Heart left ventricle (tissue), 16 donors: ENCODE results near the gene HBEGF. TPM values are rescaled to one million over a fixed set of nuclear protein-coding genes. Genes with fewer than 3 reads are reported as not detected.
A peak's percentile ranks its signal among the peaks of the same experiment; 100 is the strongest.
"Not testable (repeated sequence)": the region's sequence is repeated elsewhere in the genome, so short reads cannot be mapped to it uniquely, and the experiment has no call there.

Experiments
- ATAC-seq, 4 donors: fragments of 200-7000 bp; cut with Tn5 transposase; one replicate each; pipeline ENCODE4 v1.9.1; 2020 to 2022; ENCODE audit warnings: moderate library complexity in 4 of 4, mild to moderate bottlenecking in 3 of 4, moderate number of reproducible peaks in 1 of 4
- DNase-seq, 5 donors: peaks; one replicate each; pipeline ENCODE4 v3.0.0-alpha.2; 2020
- H3K27ac ChIP-seq, 12 donors: fragments of 200-600 bp; sonication (generic) in 4 of 12; one replicate each; pipeline versions ENCODE4 v1.5.0 to v1.8.0; 2016 to 2022; ENCODE audit warnings: mild to moderate bottlenecking in 2 of 12
- H3K27me3 ChIP-seq, 9 donors: fragments of 200-600 bp; sonication (generic) in 2 of 9; one replicate each; pipeline versions ENCODE4 v1.5.1 to v1.8.0; 2016 to 2022; ENCODE audit warnings: mild to moderate bottlenecking in 3 of 9
- H3K36me3 ChIP-seq, 9 donors: fragments of 200-600 bp; sonication (generic) in 2 of 9; one replicate each; pipeline versions ENCODE4 v1.5.0 to v1.8.0; 2018 to 2022; ENCODE audit warnings: mild to moderate bottlenecking in 2 of 9
- H3K4me1 ChIP-seq, 12 donors: fragments of 200-600 bp; sonication (generic) in 4 of 12; one replicate each; pipeline versions ENCODE4 v1.5.0 to v1.8.0; 2016 to 2022; ENCODE audit warnings: mild to moderate bottlenecking in 3 of 12
- H3K4me3 ChIP-seq, 12 donors: fragments of 200-600 bp; sonication (generic) in 4 of 12; one replicate each; pipeline versions ENCODE4 v1.5.0 to v1.8.0; 2017 to 2022; ENCODE audit warnings: mild to moderate bottlenecking in 9 of 12, moderate library complexity in 4 of 12
- H3K9me3 ChIP-seq, 12 donors: fragments of 200-600 bp; sonication (generic) in 4 of 12; one replicate each; pipeline versions ENCODE4 v1.5.0 to v1.8.0; 2016 to 2022; ENCODE audit warnings: mild to moderate bottlenecking in 1 of 12
- CTCF ChIP-seq, 12 donors: fragments of 200-600 bp; sonication (generic) in 4 of 12; IDR thresholded peaks; one replicate each; pipeline versions ENCODE4 v1.5.0 to v1.8.0; 2018 to 2022; ENCODE audit warnings: antibody characterized with exemption in 12 of 12, mild to moderate bottlenecking in 5 of 12
- POLR2A ChIP-seq, 2 donors: fragments of 450-650 bp; IDR thresholded peaks; one replicate each; pipeline ENCODE4 v1.6.1; 2017; ENCODE audit warnings: antibody characterized with exemption in 2 of 2, mild to moderate bottlenecking in 2 of 2, moderate library complexity in 2 of 2
- WGBS, 4 donors: extraction: QIAGEN DNeasy Blood & Tissue Kit in 2 of 4; methylation state at CpG; one replicate each; pipeline versions ENCODE4 v1.1.5 to v1.1.7; 2013 to 2018; 5-methylcytosine and 5-hydroxymethylcytosine counted together
- intact Hi-C, 10 donors: fragments of 100-400 bp; cut with DNase I; formaldehyde crosslinking; loops; one replicate each; pipeline versions ENCODE4 v1.11.1 to v1.14.2; 2022
- polyA plus RNA-seq, 2 donors: library from polyadenylated mRNA; stranded (reverse); fragments of 200-250 nt; gene quantifications; one replicate each; pipeline ENCODE4 v1.2.3, GENCODE V29; 2013
- total RNA-seq, 9 donors: library from RNA; depleted of rRNA in 2 of 9; stranded (reverse); fragments of >200 nt in 2 of 9; fragmentation: NEBNext Ultra II Directional in 3 of 9; extraction: Animal tissue kit (Norgen Biotek cat#: 25700) in 3 of 9; gene quantifications; one replicate each; pipeline versions ENCODE4 v1.1.0 to v1.2.4, GENCODE V29; 2016 to 2023
- donor health status: ischemic (EF 13 %, LVEDD 7.1; RV severe dilation, severe dysfunction).
- donor health status: healthy with polysubstance abuse.
- donor health status: DM: no; HTN: yes; CAD: no.
- donor health status: DM: no; HTN: no; CAD: no.
- donor health status: ischemic (EF 25% LVEDD 6.9; RV normal size, moderate dysfunction).
- donor health status: ischemic (EF 25% LVEDD 5.7; RV mildly dilated, moderate dysfunction).
- donor health status: healthy.
- donor health status: DM: yes; HTN: yes; CAD: no.
- donor health status: ischemic (EF 35%, LVEDD 5.7; RV mildly dilated, moderate dysfunction).
- donor health status: nonischemic (EF 11% LVEDD 7.7; RV severe dilation, severe dysfunction).
- donor health status: DM: yes; HTN: yes; CAD: no.
- donor health status: PGD.
- donor health status: ischemic (EF 29% LVEDD 5.4; RV normal size, mild dysfunction).
- donor health status: nonischemic (EF 23%, LVEDD 6.1; RV moderate dilation, normal function).

HBEGF gene
- total and polyA plus RNA-seq, 11 donors, result 18.2 to 60.1 (median 34.9) TPM

- TF ChIP-seq CTCF (IDR thresholded peaks at IDR 0.05) (peak; percentile 16 to 73 (median 44)), POLR2A (IDR thresholded peaks at IDR 0.05) (no peak)
- Histone ChIP-seq H3K27me3 (no peaks in the 10 kb centered on the region), H3K27ac (peak overlapping the region; percentile 54 to 99 (median 94)), H3K9me3 (no peaks in the 10 kb centered on the region), H3K36me3 (peaks cover 0 to 28% (median 14%) of the 10 kb centered on the region in 9 donors), H3K4me1 (peaks cover 8 to 67% (median 58%) of the 10 kb centered on the region in 12 donors), H3K4me3 (peak overlapping the region; percentile 43 to 99 (median 86))
- 0 to 2% (median 1%) methylated on average over 4 to 35 of the region's 35 CpGs for WGBS, 4 donors
- intact Hi-C loops, result loop anchor here in 9 of 10 donors (1.0 to 10.0 kb wide), 11 partner anchors 44 to 271 kb away; partner anchors contain the start of genes PFDN1 (in 3 of the 9) and CYSTM1 (in 2 of the 9)
- DNase-seq (peak; percentile 74 to 87 (median 80)), ATAC-seq (peak; percentile 22 to 68 (median 62))
Observed at GRCh38 chr5:140345919-140346347, 470 bp downstream of the HBEGF start.

DNA sequence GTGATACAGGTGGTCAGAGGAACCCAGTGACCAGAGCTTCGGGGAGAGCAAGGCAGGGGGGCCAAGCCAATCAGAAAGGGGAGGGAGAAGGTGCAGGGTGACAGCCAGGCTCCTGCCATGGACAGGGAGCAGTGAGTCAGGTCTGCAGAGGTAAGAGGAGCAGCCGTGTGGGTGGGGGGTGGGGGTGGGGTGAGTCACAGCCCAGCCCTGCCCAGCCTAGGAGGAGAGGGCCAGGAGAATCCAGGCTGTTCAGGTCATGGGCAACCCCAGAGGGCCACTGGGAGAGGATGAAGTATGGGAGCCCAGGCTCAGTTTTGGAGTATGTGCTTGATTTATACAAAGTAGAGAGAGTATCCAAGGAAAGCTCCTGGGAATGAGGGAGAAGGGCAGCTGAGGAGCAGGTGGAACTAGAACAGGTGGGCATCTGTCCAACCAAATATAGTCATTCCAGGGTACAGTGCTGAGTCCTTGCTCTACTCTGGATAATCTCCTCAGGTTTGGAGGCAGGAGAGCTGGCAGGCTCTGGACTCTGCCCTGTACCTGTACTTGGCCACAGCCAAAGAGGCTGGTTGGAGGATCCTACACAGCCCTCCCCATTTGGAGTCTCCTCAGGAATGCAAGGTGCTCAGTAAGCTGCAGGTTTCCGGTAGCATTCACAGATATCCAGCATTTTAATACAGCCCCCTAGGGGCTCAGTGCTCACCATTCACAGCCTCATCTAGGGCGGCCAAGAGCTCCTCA lies 1.6 kb downstream of the HBEGF start:
- no peak for ATAC-seq
- peak overlapping the region; percentile 43 to 99 (median 86) for H3K4me3 ChIP-seq

DNA sequence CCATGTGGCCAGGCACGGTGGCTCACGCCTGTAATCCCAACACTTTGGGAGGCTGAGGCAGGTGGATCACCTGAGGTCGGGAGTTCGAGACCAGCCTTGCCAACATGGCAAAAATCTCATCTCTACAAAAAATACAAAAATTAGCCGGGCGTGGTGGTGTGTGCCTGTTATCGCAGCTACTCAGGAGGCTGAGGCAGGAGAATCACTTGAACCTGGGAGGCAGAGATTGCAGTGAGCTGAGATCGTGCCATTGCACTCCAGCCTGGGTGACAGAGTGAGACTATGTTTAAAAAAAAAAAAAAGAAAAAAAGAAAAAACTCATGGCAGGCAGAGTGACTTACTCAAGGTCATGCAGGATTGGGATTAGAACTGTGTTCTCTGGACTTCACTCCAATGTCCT lies 2.6 kb downstream of the HBEGF start:
- Histone ChIP-seq H3K27ac (peak overlapping the region in 8 of 12 donors; percentile 79 to 99 (median 94)), H3K4me1 (peaks cover 8 to 88% (median 77%) of the 10 kb centered on the region in 12 donors), H3K36me3 (peaks cover 0 to 45% (median 24%) of the 10 kb centered on the region in 9 donors), H3K4me3 (peak overlapping the region in 8 of 12 donors; percentile 84 to 99 (median 88))
- H3K27me3 ChIP-seq, H3K9me3 ChIP-seq, DNase-seq, ATAC-seq: not testable (repeated sequence)
- intact Hi-C loops, result loop anchor here in 3 of 10 donors (5.0 to 10.0 kb wide), 3 partner anchors 42 to 269 kb away; partner anchors contain the start of gene PFDN1 (in 1 of the 3)
- 89 to 95% (median 93%) methylated on average over 8 of the region's 8 CpGs for WGBS, 4 donors

More for the DNA sequence above, 1.6 kb downstream of the HBEGF start:
- DNase-seq, result no peak
- no peak for TF ChIP-seq POLR2A (IDR thresholded peaks at IDR 0.05)
- no peak for TF ChIP-seq CTCF (IDR thresholded peaks at IDR 0.05)
- 40 to 52% (median 44%) methylated on average over 4 of the region's 4 CpGs for WGBS, 4 donors
- H3K27ac ChIP-seq, result peak overlapping the region in 10 of 12 donors; percentile 87 to 99 (median 94)
- peaks cover 8 to 78% (median 68%) of the 10 kb centered on the region in 12 donors for H3K4me1 ChIP-seq
- no peaks in the 10 kb centered on the region for H3K9me3 ChIP-seq
- intact Hi-C loops, result loop anchor here in 7 of 10 donors (5.0 to 10.0 kb wide), 6 partner anchors 43 to 270 kb away; partner anchors contain the start of genes PFDN1 (in 4 of the 7) and CYSTM1 (in 1 of the 7)
- H3K36me3 ChIP-seq, result peaks cover 0 to 38% (median 21%) of the 10 kb centered on the region in 9 donors
- H3K27me3 ChIP-seq, result no peaks in the 10 kb centered on the region

GRCh38 chr5:140342896-140343295 lies 3.5 kb downstream of the HBEGF start:
- intact Hi-C loops, result loop anchor here in 3 of 10 donors (5.0 to 10.0 kb wide), 3 partner anchors 41 to 268 kb away; partner anchors contain the start of gene PFDN1 (in 1 of the 3)
- H3K27ac ChIP-seq, result peak overlapping the region in 11 of 12 donors; percentile 55 to 99 (median 83)
- ATAC-seq (no peak), DNase-seq (no peak)
- H3K9me3 ChIP-seq, result no peaks in the 10 kb centered on the region
- H3K27me3 ChIP-seq, result no peaks in the 10 kb centered on the region
- no peak for TF ChIP-seq POLR2A (IDR thresholded peaks at IDR 0.05)
- no peak for TF ChIP-seq CTCF (IDR thresholded peaks at IDR 0.05)
- H3K4me3 ChIP-seq, result peak overlapping the region in 6 of 12 donors; percentile 14 to 99 (median 30)
- peaks cover 0 to 54% (median 32%) of the 10 kb centered on the region in 9 donors for H3K36me3 ChIP-seq
- peaks cover 8 to 91% (median 81%) of the 10 kb centered on the region in 12 donors for H3K4me1 ChIP-seq
- WGBS, 4 donors, result 37 to 64% (median 55%) methylated on average over 1 of the region's 1 CpG
